Measurements from ENCODE around the gene ATR. TPM values are rescaled to one million over a fixed set of nuclear protein-coding genes. Genes with fewer than 3 reads are reported as not detected.

Gene ATR
- total RNA-seq, 1 donor, result 22.1 TPM

DNA sequence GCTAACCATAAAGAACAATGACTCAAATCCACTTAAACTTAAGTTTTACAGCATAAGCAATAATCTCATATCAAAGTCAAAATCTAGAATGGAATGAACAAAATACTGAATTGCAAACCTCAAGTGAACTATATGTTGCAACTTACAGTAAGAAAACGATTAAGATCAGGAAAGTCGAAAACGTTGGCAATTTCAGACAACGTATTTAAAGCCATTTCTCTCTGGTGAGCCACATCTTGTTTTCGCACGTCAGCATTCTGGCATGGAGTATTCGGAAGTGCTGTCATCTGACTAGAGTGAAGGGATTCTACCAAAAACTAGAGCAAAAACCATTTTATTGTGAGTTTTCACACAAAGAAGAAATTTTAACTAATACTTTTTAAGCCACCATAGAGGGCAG, 28.5 kb downstream of the ATR start:
- Histone ChIP-seq H3K4me2 (ENCODE audit: insufficient read depth, low read length) (no peak overlapping the region), H3K27me3 (ENCODE audit: insufficient read depth, low read length) (no peaks in the 10 kb centered on the region), H2AFZ (ENCODE audit: low read length) (no peak overlapping the region), H3K9me3 (ENCODE audit: low read depth, low read length) (no peaks in the 10 kb centered on the region), H3K4me1 (ENCODE audit: insufficient read depth, low read length) (no peaks in the 10 kb centered on the region), H3K79me2 (ENCODE audit: insufficient read depth, low read length) (no peaks in the 10 kb centered on the region), H3K4me3 (ENCODE audit: insufficient read depth, low read length) (no peak overlapping the region), H3K27ac (ENCODE audit: low read depth, low read length) (no peak overlapping the region), H4K20me1 (ENCODE audit: insufficient read depth, low read length) (no peaks in the 10 kb centered on the region), H3K36me3 (ENCODE audit: insufficient read depth, low read length) (peaks cover 25% of the 10 kb centered on the region)
- no peak for DNase-seq (ENCODE audit: insufficient read length, low spot score, missing footprints)
- TF ChIP-seq, protein P1, sequence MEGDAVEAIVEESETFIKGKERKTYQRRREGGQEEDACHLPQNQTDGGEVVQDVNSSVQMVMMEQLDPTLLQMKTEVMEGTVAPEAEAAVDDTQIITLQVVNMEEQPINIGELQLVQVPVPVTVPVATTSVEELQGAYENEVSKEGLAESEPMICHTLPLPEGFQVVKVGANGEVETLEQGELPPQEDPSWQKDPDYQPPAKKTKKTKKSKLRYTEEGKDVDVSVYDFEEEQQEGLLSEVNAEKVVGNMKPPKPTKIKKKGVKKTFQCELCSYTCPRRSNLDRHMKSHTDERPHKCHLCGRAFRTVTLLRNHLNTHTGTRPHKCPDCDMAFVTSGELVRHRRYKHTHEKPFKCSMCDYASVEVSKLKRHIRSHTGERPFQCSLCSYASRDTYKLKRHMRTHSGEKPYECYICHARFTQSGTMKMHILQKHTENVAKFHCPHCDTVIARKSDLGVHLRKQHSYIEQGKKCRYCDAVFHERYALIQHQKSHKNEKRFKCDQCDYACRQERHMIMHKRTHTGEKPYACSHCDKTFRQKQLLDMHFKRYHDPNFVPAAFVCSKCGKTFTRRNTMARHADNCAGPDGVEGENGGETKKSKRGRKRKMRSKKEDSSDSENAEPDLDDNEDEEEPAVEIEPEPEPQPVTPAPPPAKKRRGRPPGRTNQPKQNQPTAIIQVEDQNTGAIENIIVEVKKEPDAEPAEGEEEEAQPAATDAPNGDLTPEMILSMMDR (IDR thresholded peaks at IDR 0.05; ENCODE audit: extremely low read depth, low read depth, low read length), result no peak

DNA sequence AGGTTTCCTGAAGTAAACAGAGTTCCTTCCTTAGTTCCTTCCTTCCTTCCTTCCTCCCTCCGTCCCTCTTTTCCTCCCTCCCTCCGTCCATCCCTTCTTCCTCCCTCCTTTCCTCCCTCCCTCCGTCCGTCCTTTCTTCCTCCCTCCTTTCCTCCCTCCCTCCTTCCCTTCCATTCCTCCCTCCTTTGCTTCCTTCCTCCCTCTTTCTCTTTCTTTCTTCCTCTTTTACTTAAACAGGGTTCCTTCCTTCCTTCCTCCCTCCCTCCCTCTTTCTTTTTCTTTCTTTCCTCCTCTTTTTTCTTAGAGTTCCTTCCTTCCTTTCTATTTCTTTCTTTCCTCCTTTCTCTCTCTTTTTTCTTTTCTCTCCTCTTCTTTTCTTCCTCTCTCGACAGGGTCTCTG, 35.2 kb downstream of the ATR start:
- Histone ChIP-seq H3K79me2 (ENCODE audit: insufficient read depth, low read length) (no peaks in the 10 kb centered on the region), H2AFZ (ENCODE audit: low read length) (no peak overlapping the region), H3K4me3 (ENCODE audit: insufficient read depth, low read length) (no peak overlapping the region), H3K9me3 (ENCODE audit: low read depth, low read length) (no peaks in the 10 kb centered on the region), H3K27ac (ENCODE audit: low read depth, low read length) (no peak overlapping the region), H3K27me3 (ENCODE audit: insufficient read depth, low read length) (no peaks in the 10 kb centered on the region), H3K4me2 (ENCODE audit: insufficient read depth, low read length) (no peak overlapping the region), H3K4me1 (ENCODE audit: insufficient read depth, low read length) (no peaks in the 10 kb centered on the region), H4K20me1 (ENCODE audit: insufficient read depth, low read length) (no peaks in the 10 kb centered on the region), H3K36me3 (ENCODE audit: insufficient read depth, low read length) (peaks cover 16% of the 10 kb centered on the region)
- DNase-seq (ENCODE audit: insufficient read length, low spot score, missing footprints), result no peak
- TF ChIP-seq, protein P1 (IDR thresholded peaks at IDR 0.05; ENCODE audit: extremely low read depth, low read depth, low read length), result no peak

DNA sequence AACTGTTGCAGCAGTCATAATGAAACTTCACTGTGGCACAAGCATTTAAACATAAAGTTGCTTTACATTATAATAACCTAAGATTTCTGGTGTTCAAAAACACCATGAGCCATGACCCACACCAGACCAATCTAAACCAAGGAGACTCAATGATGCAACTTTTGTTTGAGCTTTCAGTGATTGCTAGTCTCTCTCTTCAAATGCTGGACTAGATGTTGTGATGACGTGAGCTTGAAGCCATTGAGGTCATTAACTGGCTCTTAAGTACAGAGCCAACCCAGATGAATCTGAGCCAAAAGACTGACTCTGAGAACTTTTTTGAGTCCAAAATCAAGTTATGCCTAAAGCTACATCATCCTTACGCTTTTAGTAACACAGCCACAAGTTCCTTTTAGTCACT, 36.5 kb downstream of the ATR start:
- no peak for DNase-seq (ENCODE audit: insufficient read length, low spot score, missing footprints)
- H2AFZ ChIP-seq (ENCODE audit: low read length), result no peak overlapping the region
- TF ChIP-seq, protein P1 (IDR thresholded peaks at IDR 0.05; ENCODE audit: extremely low read depth, low read depth, low read length), result no peak
- no peaks in the 10 kb centered on the region for H3K27me3 ChIP-seq (ENCODE audit: insufficient read depth, low read length)
- H3K4me3 ChIP-seq (ENCODE audit: insufficient read depth, low read length), result no peak overlapping the region
- no peaks in the 10 kb centered on the region for H3K79me2 ChIP-seq (ENCODE audit: insufficient read depth, low read length)
- peaks cover 17% of the 10 kb centered on the region for H3K36me3 ChIP-seq (ENCODE audit: insufficient read depth, low read length)
- no peak overlapping the region for H3K27ac ChIP-seq (ENCODE audit: low read depth, low read length)
- no peaks in the 10 kb centered on the region for H3K4me1 ChIP-seq (ENCODE audit: insufficient read depth, low read length)
- no peaks in the 10 kb centered on the region for H3K9me3 ChIP-seq (ENCODE audit: low read depth, low read length)
- H3K4me2 ChIP-seq (ENCODE audit: insufficient read depth, low read length), result no peak overlapping the region
- H4K20me1 ChIP-seq (ENCODE audit: insufficient read depth, low read length), result no peaks in the 10 kb centered on the region

DNA sequence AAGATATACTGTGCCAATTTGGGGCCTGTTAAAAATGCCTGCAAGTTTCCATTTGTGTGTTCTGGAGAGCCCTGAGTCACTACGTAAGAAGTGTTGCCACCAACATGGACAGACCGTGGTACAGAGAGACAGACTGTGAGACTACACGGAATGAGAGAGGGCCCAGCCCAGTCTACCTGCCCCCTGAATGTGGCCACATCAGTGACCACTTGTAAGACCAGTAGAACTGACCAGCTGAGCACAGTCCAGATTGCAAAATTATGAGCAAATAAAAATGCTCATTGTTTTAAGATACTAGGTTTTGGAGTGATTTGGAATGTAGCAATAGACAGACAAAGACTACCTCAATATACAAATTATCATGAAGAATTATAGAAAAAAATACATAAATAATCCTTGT, 42.0 kb downstream of the ATR start:
- no peak overlapping the region for H3K27ac ChIP-seq (ENCODE audit: low read depth, low read length)
- no peak overlapping the region for H3K4me3 ChIP-seq (ENCODE audit: insufficient read depth, low read length)
- H4K20me1 ChIP-seq (ENCODE audit: insufficient read depth, low read length), result no peaks in the 10 kb centered on the region
- no peaks in the 10 kb centered on the region for H3K79me2 ChIP-seq (ENCODE audit: insufficient read depth, low read length)
- no peak for DNase-seq (ENCODE audit: insufficient read length, low spot score, missing footprints)
- TF ChIP-seq, protein P1 (IDR thresholded peaks at IDR 0.05; ENCODE audit: extremely low read depth, low read depth, low read length), result no peak
- H3K4me1 ChIP-seq (ENCODE audit: insufficient read depth, low read length), result no peaks in the 10 kb centered on the region
- peaks cover 58% of the 10 kb centered on the region for H3K36me3 ChIP-seq (ENCODE audit: insufficient read depth, low read length)
- no peak overlapping the region for H2AFZ ChIP-seq (ENCODE audit: low read length)
- no peaks in the 10 kb centered on the region for H3K9me3 ChIP-seq (ENCODE audit: low read depth, low read length)
- H3K4me2 ChIP-seq (ENCODE audit: insufficient read depth, low read length), result no peak overlapping the region
- no peaks in the 10 kb centered on the region for H3K27me3 ChIP-seq (ENCODE audit: insufficient read depth, low read length)

All from osteoblast (primary cell).